ENCODE measurements around the gene ASIC2.

ASIC2 gene

GRCh38 chr17:33113991-33114370 lies 179.1 kb downstream of the ASIC2 start:
- DNase-seq (ENCODE audit: low read depth), result no peak

- DNase-seq (ENCODE audit: low read depth), result no peak
Measured at GRCh38 chr17:33113276-33113990, 179.7 kb downstream of the ASIC2 start.

GRCh38 chr17:33112763-33113162 lies 180.3 kb downstream of the ASIC2 start:
- no peak for DNase-seq (ENCODE audit: low read depth)

- no peak for DNase-seq (ENCODE audit: low read depth)
Measured at GRCh38 chr17:33109336-33110072, 183.6 kb downstream of the ASIC2 start.

GRCh38 chr17:33106525-33107165 lies 186.4 kb downstream of the ASIC2 start:
- no peak for DNase-seq (ENCODE audit: low read depth)

GRCh38 chr17:33105911-33106310 lies 187.2 kb downstream of the ASIC2 start:
- no peak for DNase-seq (ENCODE audit: low read depth)

GRCh38 chr17:33099906-33100305 lies 193.2 kb downstream of the ASIC2 start:
- no peak for DNase-seq (ENCODE audit: low read depth)

- no peak for DNase-seq (ENCODE audit: low read depth)
Measured at GRCh38 chr17:33099252-33099651, 193.8 kb downstream of the ASIC2 start.

GRCh38 chr17:33097411-33097810 lies 195.7 kb downstream of the ASIC2 start:
- no peak for DNase-seq (ENCODE audit: low read depth)

GRCh38 chr17:33096161-33096560 lies 196.9 kb downstream of the ASIC2 start:
- DNase-seq (ENCODE audit: low read depth), result no peak

- DNase-seq (ENCODE audit: low read depth), result no peak
Measured at GRCh38 chr17:33091271-33091670, 201.8 kb downstream of the ASIC2 start.

GRCh38 chr17:33090806-33091205 lies 202.3 kb downstream of the ASIC2 start:
- no peak for DNase-seq (ENCODE audit: low read depth)

GRCh38 chr17:33086878-33087277 lies 206.2 kb downstream of the ASIC2 start:
- DNase-seq (ENCODE audit: low read depth), result no peak

GRCh38 chr17:33086041-33086440 lies 207.1 kb downstream of the ASIC2 start:
- no peak for DNase-seq (ENCODE audit: low read depth)

- no peak for DNase-seq (ENCODE audit: low read depth)
Measured at GRCh38 chr17:33085256-33085655, 207.8 kb downstream of the ASIC2 start.

GRCh38 chr17:33084755-33085154 lies 208.3 kb downstream of the ASIC2 start:
- no peak for DNase-seq (ENCODE audit: low read depth)

GRCh38 chr17:33082529-33083173 lies 210.4 kb downstream of the ASIC2 start:
- no peak for DNase-seq (ENCODE audit: low read depth)

GRCh38 chr17:33080091-33080490 lies 213.0 kb downstream of the ASIC2 start:
- DNase-seq (ENCODE audit: low read depth), result no peak

- no peak for DNase-seq (ENCODE audit: low read depth)
Measured at GRCh38 chr17:33079201-33079600, 213.9 kb downstream of the ASIC2 start.

- DNase-seq (ENCODE audit: low read depth), result no peak
Measured at GRCh38 chr17:33076979-33077378, 216.1 kb downstream of the ASIC2 start.

- no peak for DNase-seq (ENCODE audit: low read depth)
Measured at GRCh38 chr17:33073416-33073815, 219.7 kb downstream of the ASIC2 start.

GRCh38 chr17:33072421-33073161 lies 220.5 kb downstream of the ASIC2 start:
- DNase-seq (ENCODE audit: low read depth), result no peak

Measured in stimulated activated CD8-positive, alpha-beta memory T cell treated with anti-CD3 and anti-CD28 coated beads, Interleukin-15, amount 100 ng/mL, for 24 hours (primary cell).